Karpas-422 (cell line): ENCODE results near the gene OPA1. TPM values are rescaled to one million over a fixed set of nuclear protein-coding genes. Genes with fewer than 3 reads are reported as not detected.

Experiments used
- DNase-seq: peaks from one replicate; pipeline ENCODE4 v3.0.0-alpha.2; 2015
- H2AFZ ChIP-seq: fragments of 200-600 bp; sonication (generic); 2 replicates; pipeline ENCODE4 v1.6.1; 2014; ENCODE audit warnings: antibody characterized with exemption, low read length, mixed read lengths
- H3K27ac ChIP-seq: fragments of 200-600 bp; sonication (generic); 2 replicates; pipeline ENCODE4 v1.5.1; 2014; ENCODE audit warnings: mild to moderate bottlenecking, low read length, moderate library complexity
- H3K27me3 ChIP-seq: fragments of 200-600 bp; sonication (generic); 2 replicates; pipeline ENCODE4 v1.6.1; 2014; ENCODE audit warnings: low read length, mixed read lengths
- H3K36me3 ChIP-seq: fragments of 200-600 bp; sonication (generic); 2 replicates; pipeline ENCODE4 v1.6.1; 2014; ENCODE audit warnings: low read length, mixed read lengths; ENCODE audit not compliant: insufficient read depth
- H3K4me1 ChIP-seq: fragments of 200-600 bp; sonication (generic); 2 replicates; pipeline ENCODE4 v1.6.1; 2014; ENCODE audit warnings: mild to moderate bottlenecking, low read length, mixed read lengths
- H3K4me2 ChIP-seq: fragments of 200-600 bp; sonication (generic); 2 replicates; pipeline ENCODE4 v1.6.1; 2014; ENCODE audit warnings: low read length, low read depth, mild to moderate bottlenecking; ENCODE audit not compliant: poor library complexity, severe bottlenecking
- H3K4me3 ChIP-seq: fragments of 200-600 bp; sonication (generic); 2 replicates; pipeline ENCODE4 v1.5.1; 2014; ENCODE audit warnings: mild to moderate bottlenecking, antibody characterized with exemption, low read length, mixed read lengths
- H3K79me2 ChIP-seq: fragments of 200-600 bp; sonication (generic); 2 replicates; pipeline ENCODE4 v1.6.1; 2014; ENCODE audit warnings: mild to moderate bottlenecking, low read length, mixed read lengths
- H3K9ac ChIP-seq: fragments of 200-600 bp; sonication (generic); 2 replicates; pipeline ENCODE4 v1.6.0; 2014; ENCODE audit warnings: low read length
- H3K9me2 ChIP-seq: fragments of 200-600 bp; sonication (generic), shearing (Covaris generic); replicated peaks from 2 replicates; pipeline ENCODE4 v1.6.0; 2014; ENCODE audit warnings: mild to moderate bottlenecking, low read length, moderate library complexity; ENCODE audit not compliant: insufficient read depth
- H3K9me3 ChIP-seq: fragments of 300-700, 200-600 bp; sonication (generic); 2 replicates; pipeline ENCODE4 v1.6.1; 2014; ENCODE audit warnings: low read length, mixed read lengths
- H4K20me1 ChIP-seq: fragments of 200-600 bp; sonication (generic); 2 replicates; pipeline ENCODE4 v1.6.1; 2014; ENCODE audit warnings: mild to moderate bottlenecking, antibody characterized with exemption, low read length, low read depth; ENCODE audit not compliant: insufficient read depth
- total RNA-seq: library from RNA; depleted of rRNA; stranded (reverse); fragments of >200 nt; shearing (Covaris generic); gene quantifications from 2 replicates; pipeline ENCODE4 v1.2.3, GENCODE V29; 2014; ENCODE audit warnings: low replicate concordance

Gene OPA1
- total RNA-seq, 1 experiment from 2014 or later, result 127 TPM

- H3K36me3 ChIP-seq, result peaks cover 84% of the 10 kb centered on the region
- H3K9me2 ChIP-seq, result no peaks in the 10 kb centered on the region
- H3K4me1 ChIP-seq, result no peaks in the 10 kb centered on the region
- no peak overlapping the region for H3K4me2 ChIP-seq
- peaks cover 32% of the 10 kb centered on the region for H3K79me2 ChIP-seq
- no peak overlapping the region for H3K27ac ChIP-seq
- no peak overlapping the region for H3K4me3 ChIP-seq
- no peak overlapping the region for H3K9ac ChIP-seq
- no peak overlapping the region for H2AFZ ChIP-seq
- H4K20me1 ChIP-seq, result no peaks in the 10 kb centered on the region
- H3K27me3 ChIP-seq, result no peaks in the 10 kb centered on the region
- no peaks in the 10 kb centered on the region for H3K9me3 ChIP-seq
- DNase-seq, result no peak
Observed at GRCh38 chr3:193640165-193640715, 47.2 kb downstream of the OPA1 start.

- H3K4me3 ChIP-seq, result no peak overlapping the region
- no peaks in the 10 kb centered on the region for H3K9me3 ChIP-seq
- H3K27me3 ChIP-seq, result no peaks in the 10 kb centered on the region
- peaks cover 32% of the 10 kb centered on the region for H3K79me2 ChIP-seq
- H3K9me2 ChIP-seq, result no peaks in the 10 kb centered on the region
- H4K20me1 ChIP-seq, result no peaks in the 10 kb centered on the region
- H3K4me1 ChIP-seq, result no peaks in the 10 kb centered on the region
- H3K36me3 ChIP-seq, result peaks cover 89% of the 10 kb centered on the region
- DNase-seq, result no peak
- H2AFZ ChIP-seq, result no peak overlapping the region
- no peak overlapping the region for H3K9ac ChIP-seq
- H3K27ac ChIP-seq, result no peak overlapping the region
- H3K4me2 ChIP-seq, result no peak overlapping the region
Observed at GRCh38 chr3:193640728-193641439, 47.9 kb downstream of the OPA1 start.

- Histone ChIP-seq H3K79me2 (peaks cover 27% of the 10 kb centered on the region), H3K4me1 (no peaks in the 10 kb centered on the region), H3K4me2 (no peak overlapping the region), H2AFZ (no peak overlapping the region), H4K20me1 (no peaks in the 10 kb centered on the region), H3K4me3 (no peak overlapping the region), H3K9me3 (no peaks in the 10 kb centered on the region), H3K27ac (no peak overlapping the region), H3K9me2 (no peaks in the 10 kb centered on the region), H3K36me3 (peaks cover 88% of the 10 kb centered on the region), H3K27me3 (no peaks in the 10 kb centered on the region), H3K9ac (no peak overlapping the region)
- DNase-seq, result no peak
Observed at GRCh38 chr3:193641440-193641775, 48.4 kb downstream of the OPA1 start.

- Histone ChIP-seq H3K4me1 (no peaks in the 10 kb centered on the region), H3K9ac (no peak overlapping the region), H3K36me3 (peaks cover 91% of the 10 kb centered on the region; the same call in 1 of the 2 replicates)
Observed at GRCh38 chr3:193645806-193646205, 52.8 kb downstream of the OPA1 start.

DNA sequence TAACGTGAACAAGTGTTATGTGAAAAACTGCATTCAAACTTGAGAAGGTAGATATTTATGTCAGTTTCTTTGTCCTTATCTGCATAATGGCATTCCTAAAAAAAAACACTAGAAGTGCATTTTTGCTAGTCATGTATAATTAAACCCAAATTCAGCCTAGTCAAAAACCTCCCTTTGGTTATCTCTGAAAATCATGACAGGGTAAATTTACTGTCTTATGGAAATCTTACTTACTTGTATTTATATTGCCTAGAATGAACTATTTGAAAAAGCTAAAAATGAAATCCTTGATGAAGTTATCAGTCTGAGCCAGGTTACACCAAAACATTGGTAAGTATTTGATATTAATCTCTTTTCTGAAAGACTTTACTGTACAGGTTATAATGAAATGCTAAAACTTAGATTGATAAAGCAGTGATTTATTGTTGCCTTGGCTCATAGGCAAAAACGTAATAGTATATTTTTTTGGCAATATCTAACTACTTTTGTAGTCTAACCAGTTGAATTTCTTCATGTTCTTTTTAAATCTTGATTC lies 55.6 kb downstream of the OPA1 start:
- H3K4me3 ChIP-seq, result no peak overlapping the region
- H3K9me3 ChIP-seq, result no peaks in the 10 kb centered on the region
- no peak overlapping the region for H3K9ac ChIP-seq
- H4K20me1 ChIP-seq, result no peaks in the 10 kb centered on the region
- H3K27ac ChIP-seq, result no peak overlapping the region
- no peaks in the 10 kb centered on the region for H3K27me3 ChIP-seq
- H3K4me1 ChIP-seq, result no peaks in the 10 kb centered on the region
- H3K9me2 ChIP-seq, result no peaks in the 10 kb centered on the region
- H3K36me3 ChIP-seq, result peaks cover 72% of the 10 kb centered on the region; the same call in 1 of the 2 replicates
- no peak overlapping the region for H2AFZ ChIP-seq
- H3K4me2 ChIP-seq, result no peak overlapping the region
- DNase-seq, result no peak
- H3K79me2 ChIP-seq, result peaks cover 13% of the 10 kb centered on the region

More at GRCh38 chr3:193645806-193646205, 52.8 kb downstream of the OPA1 start:
- no peak overlapping the region for H2AFZ ChIP-seq
- no peaks in the 10 kb centered on the region for H4K20me1 ChIP-seq
- no peak overlapping the region for H3K27ac ChIP-seq
- no peaks in the 10 kb centered on the region for H3K27me3 ChIP-seq
- H3K79me2 ChIP-seq, result peaks cover 14% of the 10 kb centered on the region
- no peak overlapping the region for H3K4me2 ChIP-seq
- no peak overlapping the region for H3K4me3 ChIP-seq
- no peaks in the 10 kb centered on the region for H3K9me3 ChIP-seq
- no peak for DNase-seq
- H3K9me2 ChIP-seq, result no peaks in the 10 kb centered on the region

DNA sequence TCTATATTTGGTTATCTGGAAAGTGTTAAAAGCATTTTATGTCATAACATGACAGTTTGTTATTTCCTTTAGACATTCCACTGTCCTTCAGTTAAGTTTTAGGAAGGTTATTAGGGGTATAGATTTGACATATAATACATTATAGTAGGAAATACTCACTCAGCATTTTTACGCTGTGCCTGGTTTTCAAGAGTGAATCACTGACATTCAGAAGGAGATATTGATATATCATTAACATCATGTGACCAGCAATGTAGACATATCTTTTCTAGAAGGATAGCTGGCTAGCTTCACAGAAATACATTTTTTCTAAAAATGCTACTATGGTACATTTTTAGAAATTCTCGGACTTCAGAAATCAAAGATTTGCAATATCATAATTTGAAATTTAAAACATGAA lies 57.6 kb downstream of the OPA1 start:
- Histone ChIP-seq H3K4me2 (no peak overlapping the region), H3K79me2 (peaks cover 13% of the 10 kb centered on the region), H3K4me1 (no peaks in the 10 kb centered on the region), H3K9me2 (no peaks in the 10 kb centered on the region), H3K9ac (no peak overlapping the region), H4K20me1 (no peaks in the 10 kb centered on the region), H3K4me3 (no peak overlapping the region), H3K9me3 (no peaks in the 10 kb centered on the region), H3K36me3 (peaks cover 71% of the 10 kb centered on the region; the same call in 1 of the 2 replicates), H2AFZ (no peak overlapping the region), H3K27ac (no peak overlapping the region), H3K27me3 (no peaks in the 10 kb centered on the region)
- DNase-seq, result no peak

- Histone ChIP-seq H3K9me2 (no peaks in the 10 kb centered on the region), H3K4me1 (no peaks in the 10 kb centered on the region), H2AFZ (no peak overlapping the region), H3K4me3 (no peak overlapping the region), H3K36me3 (peaks cover 61% of the 10 kb centered on the region), H3K4me2 (no peak overlapping the region), H4K20me1 (no peaks in the 10 kb centered on the region), H3K79me2 (0 out of 2 replicates have a peak, but pooled peaks cover 3% of the 10 kb centered on the region), H3K9ac (no peak overlapping the region), H3K9me3 (no peaks in the 10 kb centered on the region), H3K27ac (no peak overlapping the region), H3K27me3 (no peaks in the 10 kb centered on the region)
- no peak for DNase-seq
Observed at GRCh38 chr3:193655831-193656433, 62.9 kb downstream of the OPA1 start.

GRCh38 chr3:193656445-193656844 lies 63.4 kb downstream of the OPA1 start:
- Histone ChIP-seq H3K79me2 (0 out of 2 replicates have a peak, but pooled peaks cover 3% of the 10 kb centered on the region), H3K9ac (no peak overlapping the region), H2AFZ (no peak overlapping the region), H3K27ac (no peak overlapping the region), H3K4me3 (no peak overlapping the region), H3K9me2 (no peaks in the 10 kb centered on the region), H3K4me1 (no peaks in the 10 kb centered on the region), H3K9me3 (no peaks in the 10 kb centered on the region), H3K36me3 (peaks cover 63% of the 10 kb centered on the region), H4K20me1 (no peaks in the 10 kb centered on the region), H3K4me2 (no peak overlapping the region), H3K27me3 (no peaks in the 10 kb centered on the region)
- DNase-seq, result no peak
